Measurements from ENCODE around the gene PSD.

Gene PSD

GRCh38 chr10:102402512-102402896 lies 16.1 kb downstream of the PSD start:
- DNase-seq, result no peak

GRCh38 chr10:102401735-102402511 lies 16.7 kb downstream of the PSD start:
- DNase-seq, result no peak

GRCh38 chr10:102401342-102401654 lies 17.3 kb downstream of the PSD start:
- DNase-seq, result no peak

- DNase-seq, result no peak
Observed at GRCh38 chr10:102400598-102401341, 17.8 kb downstream of the PSD start.

- no peak for DNase-seq
Observed at GRCh38 chr10:102400076-102400475, 18.5 kb downstream of the PSD start.

- DNase-seq, result peak; percentile 88
Observed at GRCh38 chr10:102399217-102400021, 19.2 kb downstream of the PSD start.

- DNase-seq, result no peak
Observed at GRCh38 chr10:102398172-102399020, 20.2 kb downstream of the PSD start.

- DNase-seq, result no peak
Observed at GRCh38 chr10:102397222-102398171, 21.1 kb downstream of the PSD start.

- no peak for DNase-seq
Observed at GRCh38 chr10:102396730-102397151, 21.8 kb downstream of the PSD start.

- no peak for DNase-seq
Observed at GRCh38 chr10:102396317-102396650, 22.3 kb downstream of the PSD start.

GRCh38 chr10:102395400-102396316 lies 22.9 kb downstream of the PSD start, which contains the start of gene NFKB2:
NFKB2 (plus strand) TSS chr10:102395705; CDS start chr10:102395960, 255 bp downstream.
- peak; percentile 94 for DNase-seq

- peak; percentile 70 for DNase-seq
Observed at GRCh38 chr10:102394801-102395399, 23.7 kb downstream of the PSD start.

- DNase-seq, result peak; percentile 98
Observed at GRCh38 chr10:102394079-102394800, 24.3 kb downstream of the PSD start.

GRCh38 chr10:102393411-102394078 lies 25.0 kb downstream of the PSD start:
- no peak for DNase-seq

- no peak for DNase-seq
Observed at GRCh38 chr10:102392306-102392705, 26.3 kb downstream of the PSD start.

GRCh38 chr10:102389894-102390293 lies 28.7 kb downstream of the PSD start:
- DNase-seq, result no peak

GRCh38 chr10:102384606-102385429 lies 33.8 kb downstream of the PSD start:
- no peak for DNase-seq

GRCh38 chr10:102384053-102384452 lies 34.5 kb downstream of the PSD start:
- no peak for DNase-seq

Measured in CD4-positive, alpha-beta T cell treated with Interferon gamma for 1 hour (primary cell).